ENCODE results near the gene TASP1.

The TASP1 gene

GRCh38 chr20:13344671-13345070, 294.1 kb downstream of the TASP1 start:
- no peak for DNase-seq (ENCODE audit: low read depth)

GRCh38 chr20:13342469-13343242, 296.1 kb downstream of the TASP1 start:
- no peak for DNase-seq (ENCODE audit: low read depth)

- DNase-seq (ENCODE audit: low read depth) = no peak
Measured at GRCh38 chr20:13341737-13342393, 296.9 kb downstream of the TASP1 start.

GRCh38 chr20:13340088-13340487, 298.6 kb downstream of the TASP1 start:
- no peak for DNase-seq (ENCODE audit: low read depth)
